K562 (cell line): Measurements from ENCODE around the gene NTSR1. TPM values are rescaled to one million over a fixed set of nuclear protein-coding genes. Genes with fewer than 3 reads are reported as not detected.

Experiments
- BRF1 ChIP-seq: IDR thresholded peaks from 3 replicates; pipeline ENCODE4 v1.6.1; 2011; ENCODE audit warnings: borderline replicate concordance, mild to moderate bottlenecking; ENCODE audit not compliant: insufficient read length; ENCODE audit errors: extremely low read depth
- DACH1 ChIP-seq: fragments of 450-650 bp; IDR thresholded peaks from 2 replicates; pipeline ENCODE4 v1.6.1; 2018; ENCODE audit not compliant: partially characterized antibody
- FOXK1 ChIP-seq: sonication (generic); formaldehyde crosslinking; IDR thresholded peaks from 2 replicates; pipeline ENCODE4 v1.8.0; 2022; ENCODE audit warnings: missing genetic modification reagents, mild to moderate bottlenecking, borderline replicate concordance
- FOXM1 ChIP-seq, 2 experiments: fragments of 450-650 bp in 1 of 2; sonication (generic) in 1 of 2; formaldehyde crosslinking in 1 of 2; IDR thresholded peaks; 2 replicates each; pipeline versions ENCODE4 v1.6.1 to v1.9.0; 2017 to 2022; ENCODE audit warnings: low read depth in 2 of 2, mild to moderate bottlenecking in 2 of 2, missing genetic modification reagents in 1 of 2, moderate library complexity in 1 of 2
- IRF2 ChIP-seq: sonication (generic); formaldehyde crosslinking; IDR thresholded peaks from 2 replicates; pipeline ENCODE4 v1.8.1; 2022; ENCODE audit warnings: mild to moderate bottlenecking, missing genetic modification reagents
- KAT7 ChIP-seq: sonication (generic); formaldehyde crosslinking; IDR thresholded peaks from 2 replicates; pipeline ENCODE4 v1.8.0; 2022; ENCODE audit warnings: missing genetic modification reagents, mild to moderate bottlenecking, borderline replicate concordance
- NELFE ChIP-seq: IDR thresholded peaks from 2 replicates; pipeline ENCODE4 v1.6.1; 2011; ENCODE audit warnings: mild to moderate bottlenecking; ENCODE audit not compliant: insufficient read depth, insufficient read length
- POLR2A ChIP-seq: fragments of 450-650 bp; conservative IDR thresholded peaks from 2 replicates; pipeline ENCODE4 v1.6.1; 2016
- SAP30 ChIP-seq: fragments of 200-600 bp; sonication (generic); IDR thresholded peaks from 2 replicates; pipeline ENCODE4 v1.6.1; 2012; ENCODE audit warnings: borderline replicate concordance, low read depth, mild to moderate bottlenecking, moderate library complexity, low read length, control low read depth, inconsistent platforms; ENCODE audit not compliant: insufficient read depth, poor library complexity, severe bottlenecking
- SIN3B ChIP-seq: fragments of 450-650 bp; IDR thresholded peaks from 2 replicates; pipeline ENCODE4 v1.6.1; 2017; ENCODE audit warnings: low read depth, mild to moderate bottlenecking, moderate library complexity
- polyA plus RNA-seq, 8 experiments: library from polyadenylated mRNA; depleted of rRNA in 4 of 8; stranded (reverse) in 5 of 8; unstranded in 3 of 8; fragments of >200 nt; fragmentation: Nextera tagmentation in 2 of 8; fragmentation: Illumina TruSeq in 1 of 8; extraction: Ambion mirVana in 2 of 8; extraction: Trizol in 1 of 8; gene quantifications; 2 replicates each; pipeline versions ENCODE4 v1.2.1 to v1.2.3, GENCODE V29; 2011 to 2014; ENCODE audit warnings: inconsistent platforms in 1 of 8, missing spikeins in 1 of 8
- total RNA-seq, 7 experiments: library from RNA; depleted of rRNA in 6 of 7; stranded (reverse); fragments of >200 nt in 6 of 7; fragmentation: Illumina TruSeq in 2 of 7; extraction: Trizol in 2 of 7; gene quantifications; 2 replicates each; pipeline versions ENCODE4 v1.2.1 to v1.2.3, GENCODE V29; 2011 to 2021; ENCODE audit warnings: low replicate concordance in 1 of 7
- TF ChIP-seq, protein P1 (sequence below): fragments of 450-650 bp; IDR thresholded peaks from 2 replicates; pipeline ENCODE4 v1.6.1; 2016; ENCODE audit warnings: low read depth
- TF ChIP-seq, protein P2 (sequence below): IDR thresholded peaks from 2 replicates; pipeline ENCODE4 v1.6.1; 2012; ENCODE audit warnings: low read depth, low read length, improper control_type of control experiment, borderline replicate concordance
- TF ChIP-seq, protein P3 (sequence below), 3 experiments: IDR thresholded peaks in 2 of 3; conservative IDR thresholded peaks in 1 of 3; 2 replicates each; pipeline ENCODE4 v1.5.1; 2011 to 2012; ENCODE audit warnings: low read length in 3 of 3, mild to moderate bottlenecking in 3 of 3, control low read depth in 2 of 3, improper control_type of control experiment in 1 of 3, inconsistent platforms in 1 of 3, low read depth in 1 of 3, mixed read lengths in 1 of 3, moderate library complexity in 1 of 3; ENCODE audit not compliant: insufficient read depth in 2 of 3

Gene NTSR1
- total and polyA plus RNA-seq, 9 of the 15 experiments (the other 6 are each of a cell fraction or from before 2014, with no cell fraction given): 0.04 to 0.40 (median 0.13) TPM; not detected in 3

DNA sequence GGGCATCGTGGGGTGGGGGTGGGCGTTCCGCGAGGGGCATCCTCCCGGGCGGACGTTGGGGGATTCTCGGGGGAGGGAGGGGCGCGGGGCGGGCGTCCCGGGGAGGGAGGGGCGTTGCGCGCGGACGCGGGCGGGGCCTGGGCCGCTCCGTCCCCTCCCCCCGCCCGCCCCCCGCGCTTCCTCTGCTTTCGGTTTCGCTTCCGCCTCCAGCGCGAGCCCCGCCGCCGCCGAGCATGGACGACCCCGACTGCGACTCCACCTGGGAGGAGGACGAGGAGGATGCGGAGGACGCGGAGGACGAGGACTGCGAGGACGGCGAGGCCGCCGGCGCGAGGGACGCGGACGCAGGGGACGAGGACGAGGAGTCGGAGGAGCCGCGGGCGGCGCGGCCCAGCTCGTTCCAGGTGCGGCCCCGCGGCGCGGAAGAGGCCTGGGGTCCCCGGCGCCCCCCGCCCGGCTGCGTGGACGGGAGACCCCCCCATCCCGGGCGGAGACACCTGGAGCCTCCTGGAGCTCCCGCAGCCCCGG lies 96.1 kb downstream of the NTSR1 start, which contains the start of gene OGFR (continued):
- TF ChIP-seq, protein P1, sequence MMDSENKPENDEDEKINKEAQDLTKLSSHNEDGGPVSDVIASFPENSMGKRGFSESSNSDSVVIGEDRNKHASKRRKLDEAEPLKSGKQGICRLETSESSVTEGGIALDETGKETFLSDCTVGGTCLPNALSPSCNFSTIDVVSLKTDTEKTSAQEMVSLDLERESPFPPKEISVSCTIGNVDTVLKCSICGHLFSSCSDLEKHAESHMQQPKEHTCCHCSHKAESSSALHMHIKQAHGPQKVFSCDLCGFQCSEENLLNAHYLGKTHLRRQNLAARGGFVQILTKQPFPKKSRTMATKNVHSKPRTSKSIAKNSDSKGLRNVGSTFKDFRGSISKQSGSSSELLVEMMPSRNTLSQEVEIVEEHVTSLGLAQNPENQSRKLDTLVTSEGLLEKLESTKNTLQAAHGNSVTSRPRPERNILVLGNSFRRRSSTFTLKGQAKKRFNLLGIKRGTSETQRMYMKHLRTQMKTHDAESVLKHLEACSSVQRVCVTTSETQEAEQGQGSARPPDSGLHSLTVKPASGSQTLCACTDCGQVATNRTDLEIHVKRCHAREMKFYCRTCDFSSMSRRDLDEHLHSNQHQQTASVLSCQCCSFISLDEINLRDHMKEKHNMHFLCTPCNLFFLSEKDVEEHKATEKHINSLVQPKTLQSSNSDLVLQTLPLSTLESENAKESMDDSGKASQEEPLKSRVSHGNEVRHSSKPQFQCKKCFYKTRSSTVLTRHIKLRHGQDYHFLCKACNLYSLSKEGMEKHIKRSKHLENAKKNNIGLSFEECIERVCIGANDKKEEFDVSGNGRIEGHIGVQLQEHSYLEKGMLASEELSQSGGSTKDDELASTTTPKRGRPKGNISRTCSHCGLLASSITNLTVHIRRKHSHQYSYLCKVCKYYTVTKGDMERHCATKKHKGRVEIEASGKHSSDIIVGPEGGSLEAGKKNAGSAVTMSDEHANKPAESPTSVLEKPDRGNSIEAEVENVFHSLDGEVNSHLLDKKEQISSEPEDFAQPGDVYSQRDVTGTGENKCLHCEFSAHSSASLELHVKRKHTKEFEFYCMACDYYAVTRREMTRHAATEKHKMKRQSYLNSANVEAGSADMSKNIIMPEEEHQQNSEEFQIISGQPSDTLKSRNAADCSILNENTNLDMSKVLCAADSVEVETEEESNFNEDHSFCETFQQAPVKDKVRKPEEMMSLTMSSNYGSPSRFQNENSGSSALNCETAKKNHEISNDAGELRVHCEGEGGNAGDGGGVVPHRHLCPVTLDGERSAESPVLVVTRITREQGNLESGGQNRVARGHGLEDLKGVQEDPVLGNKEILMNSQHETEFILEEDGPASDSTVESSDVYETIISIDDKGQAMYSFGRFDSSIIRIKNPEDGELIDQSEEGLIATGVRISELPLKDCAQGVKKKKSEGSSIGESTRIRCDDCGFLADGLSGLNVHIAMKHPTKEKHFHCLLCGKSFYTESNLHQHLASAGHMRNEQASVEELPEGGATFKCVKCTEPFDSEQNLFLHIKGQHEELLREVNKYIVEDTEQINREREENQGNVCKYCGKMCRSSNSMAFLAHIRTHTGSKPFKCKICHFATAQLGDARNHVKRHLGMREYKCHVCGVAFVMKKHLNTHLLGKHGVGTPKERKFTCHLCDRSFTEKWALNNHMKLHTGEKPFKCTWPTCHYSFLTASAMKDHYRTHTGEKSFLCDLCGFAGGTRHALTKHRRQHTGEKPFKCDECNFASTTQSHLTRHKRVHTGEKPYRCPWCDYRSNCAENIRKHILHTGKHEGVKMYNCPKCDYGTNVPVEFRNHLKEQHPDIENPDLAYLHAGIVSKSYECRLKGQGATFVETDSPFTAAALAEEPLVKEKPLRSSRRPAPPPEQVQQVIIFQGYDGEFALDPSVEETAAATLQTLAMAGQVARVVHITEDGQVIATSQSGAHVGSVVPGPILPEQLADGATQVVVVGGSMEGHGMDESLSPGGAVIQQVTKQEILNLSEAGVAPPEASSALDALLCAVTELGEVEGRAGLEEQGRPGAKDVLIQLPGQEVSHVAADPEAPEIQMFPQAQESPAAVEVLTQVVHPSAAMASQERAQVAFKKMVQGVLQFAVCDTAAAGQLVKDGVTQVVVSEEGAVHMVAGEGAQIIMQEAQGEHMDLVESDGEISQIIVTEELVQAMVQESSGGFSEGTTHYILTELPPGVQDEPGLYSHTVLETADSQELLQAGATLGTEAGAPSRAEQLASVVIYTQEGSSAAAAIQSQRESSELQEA: no peak
- TF ChIP-seq DACH1 (no peak), KAT7 (CRISPR knock-in tag) (0 out of 2 replicates have a peak, but pooled peaks have one; percentile 40), SIN3B (0 out of 2 replicates have a peak, but pooled peaks have one; percentile 16), SAP30 (peak; percentile 77), POLR2A (peak; percentile 42; the same call in 1 of the 2 replicates), BRF1 (no peak), FOXM1 (IDR thresholded peaks at IDR 0.05; ENCODE audit: low read depth) (peak; percentile 29; the same call in 1 of the 2 replicates), FOXM1 (CRISPR knock-in tag; IDR thresholded peaks at IDR 0.05; ENCODE audit: low read depth) (no peak), NELFE (no peak), FOXK1 (CRISPR knock-in tag) (no peak), IRF2 (peak; percentile 99)
- TF ChIP-seq, protein P2, sequence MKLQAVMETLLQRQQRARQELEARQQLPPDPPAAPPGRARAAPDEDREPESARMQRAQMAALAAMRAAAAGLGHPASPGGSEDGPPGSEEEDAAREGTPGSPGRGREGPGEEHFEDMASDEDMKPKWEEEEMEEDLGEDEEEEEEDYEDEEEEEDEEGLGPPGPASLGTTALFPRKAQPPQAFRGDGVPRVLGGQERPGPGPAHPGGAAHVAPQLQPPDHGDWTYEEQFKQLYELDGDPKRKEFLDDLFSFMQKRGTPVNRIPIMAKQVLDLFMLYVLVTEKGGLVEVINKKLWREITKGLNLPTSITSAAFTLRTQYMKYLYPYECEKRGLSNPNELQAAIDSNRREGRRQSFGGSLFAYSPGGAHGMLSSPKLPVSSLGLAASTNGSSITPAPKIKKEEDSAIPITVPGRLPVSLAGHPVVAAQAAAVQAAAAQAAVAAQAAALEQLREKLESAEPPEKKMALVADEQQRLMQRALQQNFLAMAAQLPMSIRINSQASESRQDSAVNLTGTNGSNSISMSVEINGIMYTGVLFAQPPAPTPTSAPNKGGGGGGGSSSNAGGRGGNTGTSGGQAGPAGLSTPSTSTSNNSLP: no peak
- TF ChIP-seq, protein P3, sequence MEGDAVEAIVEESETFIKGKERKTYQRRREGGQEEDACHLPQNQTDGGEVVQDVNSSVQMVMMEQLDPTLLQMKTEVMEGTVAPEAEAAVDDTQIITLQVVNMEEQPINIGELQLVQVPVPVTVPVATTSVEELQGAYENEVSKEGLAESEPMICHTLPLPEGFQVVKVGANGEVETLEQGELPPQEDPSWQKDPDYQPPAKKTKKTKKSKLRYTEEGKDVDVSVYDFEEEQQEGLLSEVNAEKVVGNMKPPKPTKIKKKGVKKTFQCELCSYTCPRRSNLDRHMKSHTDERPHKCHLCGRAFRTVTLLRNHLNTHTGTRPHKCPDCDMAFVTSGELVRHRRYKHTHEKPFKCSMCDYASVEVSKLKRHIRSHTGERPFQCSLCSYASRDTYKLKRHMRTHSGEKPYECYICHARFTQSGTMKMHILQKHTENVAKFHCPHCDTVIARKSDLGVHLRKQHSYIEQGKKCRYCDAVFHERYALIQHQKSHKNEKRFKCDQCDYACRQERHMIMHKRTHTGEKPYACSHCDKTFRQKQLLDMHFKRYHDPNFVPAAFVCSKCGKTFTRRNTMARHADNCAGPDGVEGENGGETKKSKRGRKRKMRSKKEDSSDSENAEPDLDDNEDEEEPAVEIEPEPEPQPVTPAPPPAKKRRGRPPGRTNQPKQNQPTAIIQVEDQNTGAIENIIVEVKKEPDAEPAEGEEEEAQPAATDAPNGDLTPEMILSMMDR (IDR thresholded peaks at IDR 0.05 in 2 of 3, conservative IDR thresholded peaks at IDR 0.05 in 1 of 3; ENCODE audit: insufficient read depth in 2 of 3, low read depth in 1 of 3, low read length in 3 of 3): no peak
